HepG2 (cell line): ENCODE data around the gene ALX3.

Experiments
- CTCF ChIP-seq: sonication (generic); formaldehyde crosslinking; IDR thresholded peaks from 2 replicates; pipeline ENCODE4 v1.5.0; 2020; ENCODE audit warnings: mild to moderate bottlenecking, missing genetic modification reagents, moderate library complexity
- GABPB1 ChIP-seq: IDR thresholded peaks from 2 replicates; pipeline ENCODE4 v1.6.1; 2016; ENCODE audit warnings: mild to moderate bottlenecking, missing genetic modification reagents, moderate library complexity, missing compliant biosample characterization
- GATAD1 ChIP-seq: IDR thresholded peaks from 2 replicates; pipeline ENCODE4 v1.6.1; 2016; ENCODE audit warnings: missing genetic modification reagents, missing compliant biosample characterization
- HCFC1 ChIP-seq: fragments of 150-350 bp; IDR thresholded peaks from 2 replicates; pipeline ENCODE4 v1.6.1; 2014; ENCODE audit warnings: low read depth, low read length
- PCBP1 ChIP-seq: fragments of 200-400 bp; formaldehyde crosslinking; IDR thresholded peaks from 2 replicates; pipeline ENCODE4 v1.6.1; 2017; ENCODE audit warnings: mild to moderate bottlenecking, low read depth, low read length, borderline replicate concordance
- POLR2A ChIP-seq, 2 experiments: IDR thresholded peaks; 2 replicates each; pipeline ENCODE4 v1.6.1; 2011; ENCODE audit warnings: low read depth in 2 of 2, low read length in 2 of 2, mild to moderate bottlenecking in 1 of 2, moderate library complexity in 1 of 2; ENCODE audit not compliant: insufficient read depth in 1 of 2
- PTBP1 ChIP-seq: fragments of 200-400 bp; formaldehyde crosslinking; IDR thresholded peaks from 2 replicates; pipeline ENCODE4 v1.6.1; 2018; ENCODE audit warnings: low read length, low read depth; ENCODE audit not compliant: poor library complexity, severe bottlenecking
- SMAD1 ChIP-seq: sonication (generic); formaldehyde crosslinking; IDR thresholded peaks from 2 replicates; pipeline ENCODE4 v1.4.0; 2020; ENCODE audit warnings: missing genetic modification reagents, low read depth, mild to moderate bottlenecking, borderline replicate concordance
- SP2 ChIP-seq: sonication (generic); formaldehyde crosslinking; IDR thresholded peaks from 2 replicates; pipeline ENCODE4 v1.5.1; 2020; ENCODE audit warnings: mild to moderate bottlenecking, missing genetic modification reagents
- TCF7 ChIP-seq: sonication (generic); IDR thresholded peaks from 2 replicates; pipeline ENCODE4 v1.6.1; 2016; ENCODE audit warnings: antibody characterized with exemption, low read depth
- ZNF124 ChIP-seq: sonication (generic); formaldehyde crosslinking; IDR thresholded peaks from 2 replicates; pipeline ENCODE4 v1.4.0; 2020; ENCODE audit warnings: missing genetic modification reagents
- ZNF232 ChIP-seq: sonication (generic); formaldehyde crosslinking; IDR thresholded peaks from 2 replicates; pipeline ENCODE4 v1.4.0; 2020; ENCODE audit warnings: missing genetic modification reagents, borderline replicate concordance
- ZNF7 ChIP-seq: IDR thresholded peaks from 2 replicates; pipeline ENCODE4 v1.6.1; 2016; ENCODE audit warnings: missing biosample characterization, missing genetic modification reagents

- no peak for TF ChIP-seq SP2 (CRISPR knock-in tag)
- no peak for TF ChIP-seq SMAD1
- TF ChIP-seq POLR2A (IDR thresholded peaks at IDR 0.05; ENCODE audit: insufficient read depth in 1 of 2, low read depth in 2 of 2, low read length in 2 of 2) = no peak
- TF ChIP-seq TCF7 = no peak
- no peak for TF ChIP-seq ZNF232 (CRISPR knock-in tag)
- TF ChIP-seq ZNF124 (CRISPR knock-in tag) = no peak
- TF ChIP-seq PTBP1 = no peak
- no peak for TF ChIP-seq CTCF (CRISPR knock-in tag)
- no peak for TF ChIP-seq GABPB1 (CRISPR knock-in tag)
- no peak for TF ChIP-seq ZNF7
- TF ChIP-seq GATAD1 (CRISPR knock-in tag) = no peak
- TF ChIP-seq PCBP1 = no peak
- TF ChIP-seq HCFC1 = no peak
Observed at GRCh38 chr1:110107867-110108469, 37.5 kb upstream of the ALX3 start.
